K562 (cell line): ENCODE data around the gene GAL3ST2. TPM values are rescaled to one million over a fixed set of nuclear protein-coding genes. Genes with fewer than 3 reads are reported as not detected.

ENCODE experiments used
- ATAC-seq: fragments of 200-7000 bp; cut with Tn5 transposase; 3 replicates; pipeline ENCODE4 v1.9.1; 2020; ENCODE audit warnings: moderate library complexity
- BruUV-seq: library from RNA; stranded (reverse); fragments of 400-500 nt; replicated peaks from 2 replicates; lab custom pipeline; 2021; lab: Mats Ljungman, UMichigan
- CTCF ChIA-PET: fragments of 300-600 bp; formaldehyde crosslinking; extraction: SDS; loops from one replicate; lab custom pipeline; 2021; ENCODE audit warnings: low intra/inter-chr PET ratio; lab: Yijun Ruan, JAX
- POLR2A ChIA-PET: fragments of 300-600, 350-650 bp; sonication (Branson Sonifier 250); formaldehyde crosslinking; extraction: SDS; loops from one replicate; lab custom pipeline; 2021; ENCODE audit warnings: antibody characterized with exemption, inconsistent platforms; lab: Yijun Ruan, JAX
- DNase-seq, 4 experiments: peaks; one replicate each; pipeline versions ENCODE4 v3.0.0 to v3.0.0-alpha.2; 2011 to 2018; ENCODE audit warnings: low spot score in 3 of 4, mixed read lengths in 3 of 4; ENCODE audit errors: extremely low read depth in 1 of 4
- FAIRE-seq: peaks from 2 replicates; lab custom pipeline; 2011; peaks lifted over from hg19 to GRCh38; lab: Jason Lieb, UNC
- H2AFZ ChIP-seq: 2 replicates; pipeline ENCODE4 v1.6.0; 2011; ENCODE audit warnings: low read depth, low read length, control low read depth, inconsistent platforms
- H3K27ac ChIP-seq: fragments of 200-600 bp; 3 replicates; pipeline ENCODE4 v1.8.0; 2011; ENCODE audit warnings: low read depth, mild to moderate bottlenecking, control low read depth, inconsistent platforms, low read length, moderate library complexity, mixed read lengths; ENCODE audit errors: extremely low read depth
- H3K27me3 ChIP-seq, 2 experiments: fragments of 300-600 bp in 1 of 2; 2 replicates in 1 of 2; 3 replicates in 1 of 2; pipeline versions ENCODE4 v1.6.0 to v1.8.0; 2011; ENCODE audit warnings: inconsistent platforms in 2 of 2, low read length in 2 of 2, mild to moderate bottlenecking in 1 of 2, mixed read lengths in 1 of 2, moderate library complexity in 1 of 2; ENCODE audit not compliant: control insufficient read depth in 2 of 2, insufficient read depth in 2 of 2
- H3K36me3 ChIP-seq: fragments of 300-600 bp; 3 replicates; pipeline ENCODE4 v1.8.0; 2011; ENCODE audit warnings: mild to moderate bottlenecking, low read length, inconsistent platforms; ENCODE audit not compliant: control insufficient read depth, insufficient read depth
- H3K4me1 ChIP-seq, 2 experiments: fragments of 200-600 bp in 1 of 2; replicated peaks in 1 of 2; 2 replicates in 1 of 2; 3 replicates in 1 of 2; pipeline versions ENCODE4 v1.5.1 to v1.8.0; 2011; ENCODE audit warnings: inconsistent platforms in 2 of 2, low read length in 2 of 2, mild to moderate bottlenecking in 1 of 2, mixed read lengths in 1 of 2, moderate library complexity in 1 of 2; ENCODE audit not compliant: control insufficient read depth in 2 of 2, insufficient read depth in 2 of 2
- H3K4me2 ChIP-seq: 2 replicates; pipeline ENCODE4 v1.6.1; 2011; ENCODE audit warnings: low read length, control low read depth, inconsistent platforms, mixed read lengths; ENCODE audit not compliant: insufficient read depth
- H3K4me3 ChIP-seq: fragments of 200-600 bp; sonication (generic), shearing (Covaris generic); 2 replicates; pipeline ENCODE4 v1.5.1; 2016; ENCODE audit warnings: control low read depth, inconsistent platforms
- H3K79me2 ChIP-seq: fragments of 200-600 bp; 3 replicates; pipeline ENCODE4 v1.8.0; 2011; ENCODE audit warnings: low read length, inconsistent platforms; ENCODE audit not compliant: control insufficient read depth, insufficient read depth
- H3K9ac ChIP-seq, 2 experiments: 2 replicates each; pipeline versions ENCODE4 v1.6.0 to v1.6.1; 2011; ENCODE audit warnings: low read depth in 2 of 2, low read length in 2 of 2, control low read depth in 1 of 2, inconsistent platforms in 1 of 2, mild to moderate bottlenecking in 1 of 2, mixed read lengths in 1 of 2; ENCODE audit not compliant: insufficient read depth in 1 of 2
- H3K9me1 ChIP-seq: one replicate; pipeline ENCODE4 v1.6.0; 2011; ENCODE audit warnings: inconsistent platforms, mild to moderate bottlenecking, low read length, moderate library complexity; ENCODE audit not compliant: control insufficient read depth, insufficient read depth
- H3K9me3 ChIP-seq: replicated peaks from 2 replicates; pipeline ENCODE4 v1.5.1; 2011; ENCODE audit warnings: low read depth, low read length, inconsistent platforms; ENCODE audit not compliant: control insufficient read depth, insufficient read depth
- H4K20me1 ChIP-seq: replicated peaks from 2 replicates; pipeline ENCODE4 v1.6.1; 2011; ENCODE audit warnings: low read length, inconsistent platforms, mixed read lengths; ENCODE audit not compliant: control insufficient read depth, insufficient read depth
- C11orf30 ChIP-seq: fragments of 450-650 bp; IDR thresholded peaks from 2 replicates; pipeline ENCODE4 v1.6.1; 2016; ENCODE audit warnings: low read depth, mild to moderate bottlenecking
- DACH1 ChIP-seq: fragments of 450-650 bp; IDR thresholded peaks from 2 replicates; pipeline ENCODE4 v1.6.1; 2018; ENCODE audit not compliant: partially characterized antibody
- HBP1 ChIP-seq: fragments of 450-650 bp; formaldehyde crosslinking; IDR thresholded peaks from 2 replicates; pipeline ENCODE4 v1.4.0; 2022; ENCODE audit warnings: missing genetic modification characterization
- HNRNPLL ChIP-seq: fragments of 200-400 bp; formaldehyde crosslinking; IDR thresholded peaks from 2 replicates; pipeline ENCODE4 v1.6.1; 2017; ENCODE audit warnings: low read length, low read depth, mild to moderate bottlenecking; ENCODE audit not compliant: poor library complexity, severe bottlenecking
- MAFF ChIP-seq: IDR thresholded peaks from 2 replicates; pipeline ENCODE4 v1.6.1; 2012; ENCODE audit warnings: low read length, improper control_type of control experiment
- MAFK ChIP-seq: IDR thresholded peaks from 2 replicates; pipeline ENCODE4 v1.6.1; 2011; ENCODE audit warnings: low read length, improper control_type of control experiment
- NFIC ChIP-seq: fragments of 450-650 bp; IDR thresholded peaks from 2 replicates; pipeline ENCODE4 v1.6.1; 2017; ENCODE audit warnings: mild to moderate bottlenecking, inconsistent platforms
- SIRT6 ChIP-seq: IDR thresholded peaks from one replicate; pipeline ENCODE4 v1.6.1; 2012; ENCODE audit warnings: low read depth, mild to moderate bottlenecking, control low read depth, inconsistent platforms, low read length, moderate library complexity
- SMAD1 ChIP-seq: fragments of 150-350 bp; IDR thresholded peaks from 2 replicates; pipeline ENCODE4 v1.6.1; 2014; ENCODE audit warnings: low read length, low read depth; ENCODE audit not compliant: partially characterized antibody
- SMARCE1 ChIP-seq: fragments of 450-650 bp; IDR thresholded peaks from 2 replicates; pipeline ENCODE4 v1.7.1; 2016; ENCODE audit warnings: mild to moderate bottlenecking
- ZBTB7A ChIP-seq: IDR thresholded peaks from 2 replicates; pipeline ENCODE4 v1.6.1; 2011; ENCODE audit warnings: low read depth, mild to moderate bottlenecking, low read length, moderate library complexity, borderline replicate concordance; ENCODE audit not compliant: control insufficient read depth
- ZNF263 ChIP-seq: sonication (generic); formaldehyde crosslinking; IDR thresholded peaks from 2 replicates; pipeline ENCODE4 v1.8.0; 2022; ENCODE audit warnings: mild to moderate bottlenecking, missing genetic modification reagents, borderline replicate concordance
- ZNF316 ChIP-seq: fragments of 450-650 bp; IDR thresholded peaks from 2 replicates; pipeline ENCODE4 v1.6.1; 2016
- WGBS: fragments of 100-300 bp; shearing (Covaris generic); methylation state at CpG from one replicate; pipeline ENCODE4 v1.1.6; 2016; ENCODE audit warnings: low coverage, mixed read lengths; ENCODE audit not compliant: insufficient coverage; ENCODE audit errors: missing lambda C conversion rate; 5-methylcytosine and 5-hydroxymethylcytosine counted together
- in situ Hi-C: fragments of 300-500 bp; cut with MboI; formaldehyde crosslinking; loops from 4 replicates; pipeline ENCODE4 v1.15.0; 2018; ENCODE audit warnings: inconsistent platforms, mixed read lengths
- intact Hi-C: fragments of 100-400 bp; cut with micrococcal nuclease; formaldehyde crosslinking; loops from 2 replicates; pipeline ENCODE4 v1.14.2; 2022
- polyA plus RNA-seq, 8 experiments: library from polyadenylated mRNA; depleted of rRNA in 4 of 8; stranded (reverse) in 5 of 8; unstranded in 3 of 8; fragments of >200 nt; fragmentation: Nextera tagmentation in 2 of 8; fragmentation: Illumina TruSeq in 1 of 8; extraction: Ambion mirVana in 2 of 8; extraction: Trizol in 1 of 8; gene quantifications; 2 replicates each; pipeline versions ENCODE4 v1.2.1 to v1.2.3, GENCODE V29; 2011 to 2014; ENCODE audit warnings: inconsistent platforms in 1 of 8, missing spikeins in 1 of 8
- total RNA-seq, 7 experiments: library from RNA; depleted of rRNA in 6 of 7; stranded (reverse); fragments of >200 nt in 6 of 7; fragmentation: Illumina TruSeq in 2 of 7; extraction: Trizol in 2 of 7; gene quantifications; 2 replicates each; pipeline versions ENCODE4 v1.2.1 to v1.2.3, GENCODE V29; 2011 to 2021; ENCODE audit warnings: low replicate concordance in 1 of 7
- TF ChIP-seq, protein P1 (sequence below): fragments of 450-650 bp; formaldehyde crosslinking; IDR thresholded peaks from 2 replicates; pipeline ENCODE4 v1.4.0; 2020; ENCODE audit warnings: mild to moderate bottlenecking, mixed read lengths
- TF ChIP-seq, protein P2 (sequence below): fragments of 450-650 bp; IDR thresholded peaks from 2 replicates; pipeline ENCODE4 v1.6.1; 2016

Gene GAL3ST2
- total and polyA plus RNA-seq, 9 of the 15 experiments (the other 6 are each of a cell fraction or from before 2014, with no cell fraction given) = 0.42 TPM; not detected in 8

DNA sequence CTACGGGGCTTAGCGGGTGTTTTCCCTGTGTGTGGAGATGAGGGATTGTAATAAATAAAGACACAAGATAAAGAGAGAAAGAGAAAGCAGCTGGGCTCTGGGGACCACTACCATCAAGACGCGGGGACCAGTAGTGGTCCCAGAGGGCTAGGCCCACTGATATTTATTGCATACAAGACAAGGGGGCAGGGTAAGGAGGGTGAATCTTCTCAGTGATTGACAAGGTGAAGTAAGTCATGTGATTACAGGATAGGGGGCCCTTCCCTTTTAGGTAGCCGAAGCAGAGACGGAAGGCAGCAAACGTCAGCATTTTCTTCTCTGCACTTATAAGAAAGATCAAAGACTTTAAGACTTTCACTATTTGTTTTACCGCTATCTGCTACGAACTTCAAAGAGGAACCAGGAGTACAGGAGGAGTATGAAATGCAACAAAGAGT is 4.5 kb upstream of the GAL3ST2 start:
- BruUV-seq = no TSS peak
- WGBS = 58% methylated on average over 9 of the region's 9 CpGs
- no peak overlapping the region for H2AFZ ChIP-seq
- H4K20me1 ChIP-seq = no peaks in the 10 kb centered on the region
- H3K9ac ChIP-seq = no peak overlapping the region
- ATAC-seq (no peak), DNase-seq (no peak), FAIRE-seq (no peak)
- CTCF ChIA-PET = no interaction called here
- no peak overlapping the region for H3K4me2 ChIP-seq
- POLR2A ChIA-PET = no interaction called here
- in situ Hi-C loops (no loop called here), intact Hi-C loops (no loop called here)
- no peaks in the 10 kb centered on the region for H3K79me2 ChIP-seq
- no peak for TF ChIP-seq ZNF263 (CRISPR knock-in tag)
- TF ChIP-seq, protein P1, sequence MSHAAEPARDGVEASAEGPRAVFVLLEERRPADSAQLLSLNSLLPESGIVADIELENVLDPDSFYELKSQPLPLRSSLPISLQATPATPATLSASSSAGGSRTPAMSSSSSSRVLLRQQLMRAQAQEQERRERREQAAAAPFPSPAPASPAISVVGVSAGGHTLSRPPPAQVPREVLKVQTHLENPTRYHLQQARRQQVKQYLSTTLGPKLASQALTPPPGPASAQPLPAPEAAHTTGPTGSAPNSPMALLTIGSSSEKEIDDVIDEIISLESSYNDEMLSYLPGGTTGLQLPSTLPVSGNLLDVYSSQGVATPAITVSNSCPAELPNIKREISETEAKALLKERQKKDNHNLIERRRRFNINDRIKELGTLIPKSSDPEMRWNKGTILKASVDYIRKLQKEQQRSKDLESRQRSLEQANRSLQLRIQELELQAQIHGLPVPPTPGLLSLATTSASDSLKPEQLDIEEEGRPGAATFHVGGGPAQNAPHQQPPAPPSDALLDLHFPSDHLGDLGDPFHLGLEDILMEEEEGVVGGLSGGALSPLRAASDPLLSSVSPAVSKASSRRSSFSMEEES (CRISPR knock-in tag) = peak; percentile 27; the same call in 1 of the 2 replicates
- TF ChIP-seq C11orf30 = peak; percentile 49; the same call in 1 of the 2 replicates
- TF ChIP-seq ZBTB7A = no peak
- peak; percentile 32 for TF ChIP-seq MAFF
- TF ChIP-seq DACH1 = peak; percentile 38
- peak; percentile 70 for TF ChIP-seq ZNF316
- no peak for TF ChIP-seq SIRT6
- no peak for TF ChIP-seq SMARCE1
- no peak for TF ChIP-seq HNRNPLL
- no peak for TF ChIP-seq NFIC
- TF ChIP-seq, protein P2, sequence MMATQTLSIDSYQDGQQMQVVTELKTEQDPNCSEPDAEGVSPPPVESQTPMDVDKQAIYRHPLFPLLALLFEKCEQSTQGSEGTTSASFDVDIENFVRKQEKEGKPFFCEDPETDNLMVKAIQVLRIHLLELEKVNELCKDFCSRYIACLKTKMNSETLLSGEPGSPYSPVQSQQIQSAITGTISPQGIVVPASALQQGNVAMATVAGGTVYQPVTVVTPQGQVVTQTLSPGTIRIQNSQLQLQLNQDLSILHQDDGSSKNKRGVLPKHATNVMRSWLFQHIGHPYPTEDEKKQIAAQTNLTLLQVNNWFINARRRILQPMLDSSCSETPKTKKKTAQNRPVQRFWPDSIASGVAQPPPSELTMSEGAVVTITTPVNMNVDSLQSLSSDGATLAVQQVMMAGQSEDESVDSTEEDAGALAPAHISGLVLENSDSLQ = peak; percentile 70; the same call in 1 of the 2 replicates
- TF ChIP-seq SMAD1 = no peak
- peak; percentile 51; the same call in 1 of the 2 replicates for TF ChIP-seq MAFK
- no peak for TF ChIP-seq HBP1 (CRISPR knock-in tag)
- H3K4me1 ChIP-seq = peaks cover 0 to 61% of the 10 kb centered on the region in 2 experiments; a peak in 2 of 5 replicates
- H3K9me3 ChIP-seq = no peaks in the 10 kb centered on the region
- H3K27me3 ChIP-seq = no peaks in the 10 kb centered on the region
- no peak overlapping the region for H3K27ac ChIP-seq
- H3K9me1 ChIP-seq = no peaks in the 10 kb centered on the region
- no peak overlapping the region for H3K4me3 ChIP-seq
- no peaks in the 10 kb centered on the region for H3K36me3 ChIP-seq
